ENCODE results near the gene KRTCAP2. TPM values are rescaled to one million over a fixed set of nuclear protein-coding genes. Genes with fewer than 3 reads are reported as not detected.
"Not testable (repeated sequence)": the region's sequence is repeated elsewhere in the genome, so short reads cannot be mapped to it uniquely, and the experiment has no call there.

KRTCAP2 gene
- 220 and 236 TPM in 2 replicates for total RNA-seq (2014; rRNA removed; shearing (Covaris generic); ENCODE audit: low replicate concordance)

GRCh38 chr1:155172732-155173477 is at the start of gene KRTCAP2:
KRTCAP2 (minus strand) TSS chr1:155173304; CDS start chr1:155173224, 80 bp downstream.
- peak; percentile 97 for DNase-seq
- Histone ChIP-seq H3K36me3 (peaks cover 27% of the 10 kb centered on the region), H3K4me3 (peak within 1 kb of the TSS; percentile 98), H3K9me3 (no peaks in the 10 kb centered on the region), H3K27me3 (no peaks in the 10 kb centered on the region)

- H3K4me3 ChIP-seq, DNase-seq, H3K27me3 ChIP-seq, H3K9me3 ChIP-seq, H3K36me3 ChIP-seq: not testable (repeated sequence)
Observed at GRCh38 chr1:155220211-155220965, 47.3 kb upstream of the KRTCAP2 start.

GRCh38 chr1:155219592-155220031 is 46.5 kb upstream of the KRTCAP2 start:
- no peak for DNase-seq
- Histone ChIP-seq H3K4me3 (no peak overlapping the region), H3K9me3 (no peaks in the 10 kb centered on the region)

GRCh38 chr1:155218854-155219591 is 45.9 kb upstream of the KRTCAP2 start:
- H3K27me3 ChIP-seq, result no peaks in the 10 kb centered on the region
- H3K4me3 ChIP-seq, result no peak overlapping the region
- peaks cover 2% of the 10 kb centered on the region; the same call in 1 of the 2 replicates for H3K36me3 ChIP-seq
- no peak for DNase-seq
- H3K9me3 ChIP-seq, result no peaks in the 10 kb centered on the region

More at GRCh38 chr1:155219592-155220031, 46.5 kb upstream of the KRTCAP2 start:
- H3K36me3 ChIP-seq, result peaks cover 6% of the 10 kb centered on the region
- H3K27me3 ChIP-seq, result no peaks in the 10 kb centered on the region

- DNase-seq, H3K27me3 ChIP-seq, H3K36me3 ChIP-seq, H3K9me3 ChIP-seq, H3K4me3 ChIP-seq: not testable (repeated sequence)
Observed at GRCh38 chr1:155214702-155215101, 41.6 kb upstream of the KRTCAP2 start.

- not testable (repeated sequence) for DNase-seq, H3K9me3 ChIP-seq
Observed at GRCh38 chr1:155212051-155212440, 38.9 kb upstream of the KRTCAP2 start.

GRCh38 chr1:155211381-155212050 is 38.4 kb upstream of the KRTCAP2 start:
- not testable (repeated sequence) for H3K27me3 ChIP-seq, H3K4me3 ChIP-seq, H3K9me3 ChIP-seq, DNase-seq, H3K36me3 ChIP-seq

More at GRCh38 chr1:155212051-155212440, 38.9 kb upstream of the KRTCAP2 start:
- H3K4me3 ChIP-seq, H3K36me3 ChIP-seq, H3K27me3 ChIP-seq: not testable (repeated sequence)

- no peak overlapping the region for H3K4me3 ChIP-seq
- H3K9me3 ChIP-seq, result no peaks in the 10 kb centered on the region
- no peak for DNase-seq
- H3K27me3 ChIP-seq, result no peaks in the 10 kb centered on the region
- peaks cover 2% of the 10 kb centered on the region; the same call in 1 of the 2 replicates for H3K36me3 ChIP-seq
Observed at GRCh38 chr1:155210314-155211104, 37.4 kb upstream of the KRTCAP2 start.

- H3K27me3 ChIP-seq, result no peaks in the 10 kb centered on the region
- DNase-seq, result no peak
- no peaks in the 10 kb centered on the region for H3K9me3 ChIP-seq
- H3K4me3 ChIP-seq, result peak overlapping the region; percentile 98
- peaks cover 2% of the 10 kb centered on the region; the same call in 1 of the 2 replicates for H3K36me3 ChIP-seq
Observed at GRCh38 chr1:155209312-155209721, 36.2 kb upstream of the KRTCAP2 start.

GRCh38 chr1:155208541-155209311 is 35.6 kb upstream of the KRTCAP2 start, which contains the start of gene MTX1:
MTX1 (plus strand) TSS chr1:155208695; CDS start chr1:155208805, 110 bp downstream.
- peak within 1 kb of the TSS; percentile 98 for H3K4me3 ChIP-seq
- no peaks in the 10 kb centered on the region for H3K27me3 ChIP-seq
- peak; percentile 94 for DNase-seq
- no peaks in the 10 kb centered on the region for H3K9me3 ChIP-seq
- H3K36me3 ChIP-seq, result peaks cover 2% of the 10 kb centered on the region; the same call in 1 of the 2 replicates

- DNase-seq, result peak; percentile 42
- H3K27me3 ChIP-seq, result no peaks in the 10 kb centered on the region
Observed at GRCh38 chr1:155207806-155208540, 34.9 kb upstream of the KRTCAP2 start, which contains the start of gene THBS3. THBS3 (minus strand) TSS chr1:155207897; CDS start chr1:155207876, 21 bp downstream.

GRCh38 chr1:155206891-155207805 is 34.0 kb upstream of the KRTCAP2 start:
- peak; percentile 76 for DNase-seq
- Histone ChIP-seq H3K9me3 (no peaks in the 10 kb centered on the region), H3K27me3 (no peaks in the 10 kb centered on the region), H3K4me3 (no peak overlapping the region; the same call in 1 of the 2 replicates), H3K36me3 (peaks cover 2% of the 10 kb centered on the region; the same call in 1 of the 2 replicates)

More at GRCh38 chr1:155207806-155208540, 34.9 kb upstream of the KRTCAP2 start, which contains the start of gene THBS3:
- peaks cover 2% of the 10 kb centered on the region; the same call in 1 of the 2 replicates for H3K36me3 ChIP-seq
- peak within 1 kb of the TSS; percentile 98 for H3K4me3 ChIP-seq
- no peaks in the 10 kb centered on the region for H3K9me3 ChIP-seq

- Histone ChIP-seq H3K9me3 (no peaks in the 10 kb centered on the region), H3K27me3 (no peaks in the 10 kb centered on the region), H3K4me3 (no peak overlapping the region), H3K36me3 (0 out of 2 replicates have a peak, but pooled peaks cover 2% of the 10 kb centered on the region)
- no peak for DNase-seq
Observed at GRCh38 chr1:155205969-155206593, 33.0 kb upstream of the KRTCAP2 start.

Measured in MG63 (cell line).